Stimulated activated CD8-positive, alpha-beta memory T cell treated with anti-CD3 and anti-CD28 coated beads, Interleukin-4, amount 100 ng/mL, for 24 hours (primary cell): ENCODE results near the gene TENM4.
"Not testable (repeated sequence)": the region's sequence is repeated elsewhere in the genome, so short reads cannot be mapped to it uniquely, and the experiment has no call there.

ENCODE experiments used
- DNase-seq: peaks from one replicate; pipeline ENCODE4 v3.0.0-alpha.2; 2020; ENCODE audit warnings: low read depth

Gene TENM4

GRCh38 chr11:79021601-79022000 is 419.2 kb downstream of the TENM4 start:
- DNase-seq: no peak

- no peak for DNase-seq
Measured at GRCh38 chr11:79019975-79020374, 420.9 kb downstream of the TENM4 start.

GRCh38 chr11:79019277-79019676 is 421.6 kb downstream of the TENM4 start:
- no peak for DNase-seq

DNA sequence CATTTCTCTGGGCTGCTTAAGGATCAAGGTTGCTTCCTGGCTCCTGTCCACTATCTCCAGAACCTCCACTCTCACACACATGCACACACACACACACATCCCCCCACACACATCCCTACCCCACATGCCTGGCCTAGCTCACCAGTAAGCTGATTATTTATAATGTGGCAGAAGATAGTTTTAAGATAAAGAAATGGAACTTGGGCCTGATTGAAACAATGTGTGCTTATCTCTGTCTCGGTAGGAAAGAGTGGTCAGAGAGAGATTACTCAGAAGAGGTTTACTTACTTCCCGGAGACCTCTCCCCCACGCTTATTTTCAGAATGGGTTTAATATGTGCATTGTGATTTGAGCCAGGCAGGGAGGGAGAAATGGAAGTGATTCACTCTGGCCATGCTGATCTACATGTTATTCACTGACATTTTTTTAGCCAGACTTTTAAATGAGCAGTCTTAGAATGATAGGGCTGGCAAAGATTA is 422.4 kb downstream of the TENM4 start:
- no peak for DNase-seq

DNA sequence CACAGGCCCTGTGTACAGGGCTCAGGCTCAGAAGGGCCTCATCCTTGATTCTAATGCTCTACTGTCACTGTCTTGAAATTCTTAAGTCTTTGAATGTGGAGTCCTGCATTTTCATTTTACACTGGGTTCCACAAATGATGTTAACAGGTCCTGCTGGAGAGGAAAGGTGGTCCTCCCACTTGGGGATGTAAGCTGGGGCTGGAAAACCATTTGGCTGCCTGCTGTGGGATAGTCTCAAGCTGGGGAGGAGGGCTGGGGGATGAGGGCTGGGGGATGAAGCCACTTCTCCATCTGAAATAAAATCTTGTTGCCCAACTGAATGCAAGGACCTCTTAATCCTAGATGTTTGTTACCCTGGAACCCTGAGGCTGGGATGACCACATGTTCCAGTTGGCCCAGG is 423.0 kb downstream of the TENM4 start:
- DNase-seq: no peak

GRCh38 chr11:79013509-79013908 is 427.3 kb downstream of the TENM4 start:
- DNase-seq: no peak

GRCh38 chr11:79011357-79011756 is 429.5 kb downstream of the TENM4 start:
- DNase-seq: no peak

DNA sequence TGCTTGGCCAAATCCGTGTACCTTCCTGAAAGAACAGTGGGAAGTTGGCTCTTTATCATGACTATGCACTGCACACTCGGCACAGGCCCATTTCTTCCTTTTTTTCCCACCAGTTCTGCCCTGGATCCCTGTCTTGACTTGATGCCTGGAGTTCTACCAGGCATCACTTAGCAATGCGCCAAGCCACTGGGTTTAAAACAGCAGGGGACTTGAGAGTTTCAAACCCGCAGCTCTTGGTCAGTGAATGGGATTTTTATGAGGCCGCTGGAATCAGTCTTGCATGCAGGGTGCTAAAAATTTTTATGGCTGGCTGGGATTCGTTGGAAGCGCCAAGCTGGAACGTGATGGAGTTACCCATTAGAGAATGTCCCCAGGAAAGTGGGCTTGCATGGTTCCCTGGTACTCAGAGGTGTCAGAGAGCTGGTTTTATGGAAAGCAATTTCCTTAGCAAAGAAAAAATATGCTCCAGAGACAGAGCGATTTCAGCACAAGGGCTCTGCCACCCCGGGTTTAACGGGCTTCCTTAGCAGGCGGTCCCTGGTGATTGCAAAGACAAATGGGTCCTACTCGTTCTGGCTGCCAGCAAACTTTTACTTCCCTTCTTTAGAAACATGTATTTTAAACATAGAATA is 432.9 kb downstream of the TENM4 start:
- DNase-seq: no peak

GRCh38 chr11:79006854-79007253 is 434.0 kb downstream of the TENM4 start:
- DNase-seq: no peak

GRCh38 chr11:78996007-78996406 is 444.8 kb downstream of the TENM4 start:
- DNase-seq: no peak

DNA sequence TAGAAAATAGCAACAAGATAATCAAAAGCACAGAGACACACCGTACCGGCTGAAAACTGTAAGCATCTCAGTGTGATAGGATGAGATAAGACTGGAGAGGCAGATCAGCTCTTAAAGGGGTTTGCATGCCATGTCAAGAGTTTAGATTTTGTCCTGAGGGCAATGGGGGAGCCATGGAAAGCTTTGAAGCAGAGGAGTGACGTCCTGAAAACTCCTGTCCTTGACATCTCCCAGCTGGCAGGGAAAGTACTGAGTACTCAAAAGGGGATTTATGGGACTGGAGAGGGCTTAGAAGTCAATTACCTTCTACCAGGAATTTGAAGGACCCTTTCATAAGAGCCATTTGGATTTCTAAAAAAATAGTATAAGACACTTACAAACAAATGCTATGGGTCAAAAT is 445.7 kb downstream of the TENM4 start:
- DNase-seq: no peak

GRCh38 chr11:78993802-78994430 is 446.9 kb downstream of the TENM4 start:
- no peak for DNase-seq

DNA sequence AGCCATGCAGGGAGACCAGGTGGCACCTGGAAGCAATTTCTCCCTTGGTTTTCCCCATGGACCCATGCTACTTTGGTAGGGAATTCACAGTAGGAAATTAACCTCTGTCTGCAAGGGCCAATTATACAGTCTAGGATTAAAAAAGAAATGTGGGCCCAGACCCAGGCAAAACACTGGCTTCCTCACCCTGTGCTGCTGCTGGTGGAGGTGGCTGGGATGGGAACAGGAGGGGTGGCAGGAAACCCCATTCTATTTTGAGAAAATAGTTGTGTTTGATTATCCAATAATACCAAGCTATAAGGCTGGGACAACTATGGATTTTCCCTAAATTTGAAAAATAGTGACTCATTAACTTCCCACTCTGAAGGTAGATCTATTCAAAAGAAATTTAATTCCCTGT is 449.1 kb downstream of the TENM4 start:
- no peak for DNase-seq

GRCh38 chr11:78990261-78990660 is 450.6 kb downstream of the TENM4 start:
- DNase-seq: no peak

GRCh38 chr11:78987748-78988147 is 453.1 kb downstream of the TENM4 start:
- DNase-seq: no peak

DNA sequence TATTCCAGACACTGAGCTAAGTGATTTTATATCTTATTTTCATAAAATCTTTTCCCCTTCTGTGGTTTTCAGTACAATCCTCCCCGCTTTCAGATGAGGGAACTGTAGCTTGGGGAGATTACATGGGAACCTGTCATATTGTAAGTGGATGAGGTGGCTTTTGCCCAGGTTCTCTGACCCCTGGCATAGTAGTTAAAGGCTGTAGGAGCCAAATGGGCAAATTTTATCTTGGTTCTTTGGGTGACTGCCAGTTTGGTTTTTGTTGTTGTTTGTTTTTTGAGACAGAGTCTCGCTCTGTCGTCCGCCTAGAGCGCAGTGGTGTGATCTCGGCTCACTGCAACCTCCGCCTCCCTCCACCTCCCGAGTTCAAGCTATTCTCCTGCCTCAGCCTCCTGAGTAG is 454.5 kb downstream of the TENM4 start:
- no peak for DNase-seq

DNA sequence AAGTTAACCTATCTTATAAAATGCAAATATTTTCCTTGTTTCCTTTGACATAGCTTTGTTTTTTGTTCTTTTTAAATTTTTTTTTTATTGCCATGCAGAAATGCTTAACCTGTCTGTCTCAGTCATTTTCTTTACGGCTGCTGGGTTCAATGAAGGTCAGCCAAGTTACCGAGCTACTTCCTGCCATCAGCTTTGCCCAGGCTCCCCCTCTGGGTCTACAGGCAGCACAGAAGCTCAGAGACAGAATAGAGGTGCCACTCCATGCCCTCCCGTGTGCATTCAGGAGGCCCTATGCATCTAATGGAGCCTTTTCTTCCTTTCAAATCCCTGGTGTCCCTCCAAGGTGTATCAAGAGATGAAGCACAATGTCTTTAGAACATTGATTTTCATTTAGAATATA is 455.2 kb downstream of the TENM4 start:
- no peak for DNase-seq

DNA sequence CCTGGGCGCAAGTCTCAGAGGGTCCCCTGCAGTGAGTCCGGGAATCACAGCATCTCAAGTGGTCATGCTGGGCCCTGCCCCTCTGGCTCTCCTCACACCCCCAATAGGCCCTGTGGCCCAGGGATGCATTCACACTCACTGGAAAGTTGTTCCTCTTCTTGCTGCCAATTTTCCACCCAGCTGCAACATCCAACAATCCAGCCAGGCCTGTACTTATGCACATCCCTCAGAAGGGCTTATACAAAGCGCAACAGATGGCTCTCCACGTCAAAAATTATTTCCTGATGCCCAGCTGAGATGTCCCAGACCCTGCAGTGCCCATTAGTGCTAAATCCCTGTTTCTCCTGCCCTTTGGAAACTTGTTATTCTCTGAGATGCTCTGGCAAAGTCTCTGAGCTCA is 458.4 kb downstream of the TENM4 start:
- no peak for DNase-seq

GRCh38 chr11:78981153-78981552 is 459.7 kb downstream of the TENM4 start:
- DNase-seq: no peak

GRCh38 chr11:78978831-78979230 is 462.0 kb downstream of the TENM4 start:
- DNase-seq: no peak

DNA sequence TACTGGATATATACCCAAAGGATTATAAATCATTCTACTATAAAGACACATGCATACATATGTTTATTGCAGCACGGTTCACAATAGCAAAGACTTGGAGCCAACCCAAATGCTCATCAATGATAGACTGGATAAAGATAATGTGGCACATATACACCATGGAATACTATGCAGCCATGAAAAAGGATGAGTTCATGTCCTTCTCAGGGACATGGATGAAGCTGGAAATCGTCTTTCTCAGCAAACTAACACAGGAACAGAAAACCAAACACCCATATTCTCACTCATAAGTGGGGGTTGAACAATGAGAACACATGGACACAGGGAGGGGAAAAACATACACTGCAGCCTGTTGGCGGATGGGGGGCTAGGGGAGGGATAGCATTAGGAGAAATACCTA is 463.0 kb downstream of the TENM4 start:
- DNase-seq: not testable (repeated sequence)

DNA sequence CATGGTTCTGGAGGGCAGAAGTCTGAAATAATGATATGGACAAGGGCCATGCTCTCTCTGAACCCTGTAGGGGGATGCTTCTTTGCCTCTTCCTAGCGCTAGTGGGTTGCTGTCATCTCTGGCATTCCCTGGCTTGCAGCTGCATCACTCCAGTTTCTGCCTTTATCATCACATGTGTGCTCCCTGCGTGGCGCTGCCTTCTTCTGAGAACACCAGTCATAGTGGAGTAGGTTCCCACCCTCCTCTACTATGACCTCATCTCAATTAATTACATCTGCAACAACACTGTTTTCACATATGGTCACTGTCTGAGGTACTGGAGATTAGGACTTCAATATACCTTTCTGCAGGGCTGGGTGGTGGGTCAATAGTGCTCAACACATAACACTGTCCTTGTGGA is 463.8 kb downstream of the TENM4 start:
- DNase-seq: no peak

- no peak for DNase-seq
Measured at GRCh38 chr11:78975081-78975480, 465.7 kb downstream of the TENM4 start.

DNA sequence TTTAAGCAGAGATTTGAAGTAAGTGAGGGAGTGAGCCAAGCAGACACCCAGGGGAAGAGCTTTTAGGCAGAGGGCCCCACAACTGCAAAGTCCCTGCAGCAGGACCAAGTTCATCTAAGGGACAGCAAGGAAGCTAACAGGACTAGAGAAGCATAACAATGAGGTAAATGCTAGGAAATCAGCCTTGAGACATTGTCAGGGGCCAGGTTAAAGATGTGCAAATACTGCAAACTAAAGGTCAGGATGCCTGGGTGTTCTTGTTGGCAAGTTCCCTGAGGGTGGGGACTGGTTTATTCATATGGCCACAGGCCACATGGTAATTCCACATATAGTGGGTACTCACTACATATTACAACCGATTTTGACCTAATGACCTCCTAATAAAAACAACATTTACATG is 467.0 kb downstream of the TENM4 start:
- DNase-seq: no peak
